ES-I3 (cell line): Measurements from ENCODE around the gene SPDYE2.
"Not testable (repeated sequence)": the region's sequence is repeated elsewhere in the genome, so short reads cannot be mapped to it uniquely, and the experiment has no call there.

Experiments used
- H3K36me3 ChIP-seq: 2 replicates; pipeline ENCODE4 v1.6.1; 2013; ENCODE audit warnings: mild to moderate bottlenecking, low read length, control low read depth, moderate library complexity; ENCODE audit not compliant: insufficient read depth
- H3K4me1 ChIP-seq: 2 replicates; pipeline ENCODE4 v1.6.1; 2013; ENCODE audit warnings: mild to moderate bottlenecking, control low read depth, low read length; ENCODE audit not compliant: insufficient read depth
- H3K9ac ChIP-seq: 2 replicates; pipeline ENCODE4 v1.6.1; 2013; ENCODE audit warnings: low read depth, mild to moderate bottlenecking, low read length, moderate library complexity
- H3K9me3 ChIP-seq: 2 replicates; pipeline ENCODE4 v1.6.1; 2013; ENCODE audit warnings: mild to moderate bottlenecking, low read length, moderate library complexity; ENCODE audit not compliant: control insufficient read depth, insufficient read depth

Gene SPDYE2, protein sequence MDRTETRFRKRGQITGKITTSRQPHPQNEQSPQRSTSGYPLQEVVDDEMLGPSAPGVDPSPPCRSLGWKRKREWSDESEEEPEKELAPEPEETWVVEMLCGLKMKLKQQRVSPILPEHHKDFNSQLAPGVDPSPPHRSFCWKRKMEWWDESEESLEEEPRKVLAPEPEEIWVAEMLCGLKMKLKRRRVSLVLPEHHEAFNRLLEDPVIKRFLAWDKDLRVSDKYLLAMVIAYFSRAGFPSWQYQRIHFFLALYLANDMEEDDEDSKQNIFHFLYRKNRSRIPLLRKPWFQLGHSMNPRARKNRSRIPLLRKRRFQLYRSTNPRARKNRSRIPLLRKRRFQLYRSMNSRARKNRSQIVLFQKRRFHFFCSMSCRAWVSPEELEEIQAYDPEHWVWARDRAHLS

DNA sequence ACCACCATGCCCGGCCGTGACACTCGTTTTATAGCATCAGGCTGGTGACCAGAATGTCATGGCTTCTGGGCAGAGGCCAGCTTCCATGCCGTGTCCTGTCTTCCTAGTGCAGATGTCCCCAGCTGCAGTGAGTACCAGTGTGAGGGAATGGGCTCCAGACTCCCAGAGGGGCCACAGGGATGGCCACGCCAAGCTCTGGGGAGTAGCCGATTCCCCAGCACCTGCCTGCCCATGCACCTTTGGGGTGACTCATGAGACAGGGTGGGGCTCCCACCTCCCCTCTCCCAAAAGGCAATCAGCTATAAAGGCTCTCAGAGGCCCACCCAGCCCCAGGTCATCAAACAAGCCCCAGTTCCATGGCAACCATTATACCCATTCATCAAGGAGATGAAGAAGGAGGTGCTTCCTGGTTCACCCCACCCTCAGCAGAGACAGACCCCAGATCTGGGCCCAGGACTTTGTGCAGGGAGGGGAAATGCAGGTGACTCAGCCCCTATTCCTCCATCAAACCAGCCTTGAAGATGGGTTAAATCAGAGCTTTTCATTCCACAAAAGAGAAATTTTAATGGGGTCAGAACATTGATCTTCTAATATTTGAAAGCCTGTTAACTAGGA lies at the start of gene SPDYE2:
SPDYE2 (plus strand) TSS at position 419 of the 615 bp plus-strand sequence. CDS start 2,030 bp downstream, outside the sequence.
- not testable (repeated sequence) for H3K9ac ChIP-seq, H3K9me3 ChIP-seq, H3K4me1 ChIP-seq, H3K36me3 ChIP-seq

DNA sequence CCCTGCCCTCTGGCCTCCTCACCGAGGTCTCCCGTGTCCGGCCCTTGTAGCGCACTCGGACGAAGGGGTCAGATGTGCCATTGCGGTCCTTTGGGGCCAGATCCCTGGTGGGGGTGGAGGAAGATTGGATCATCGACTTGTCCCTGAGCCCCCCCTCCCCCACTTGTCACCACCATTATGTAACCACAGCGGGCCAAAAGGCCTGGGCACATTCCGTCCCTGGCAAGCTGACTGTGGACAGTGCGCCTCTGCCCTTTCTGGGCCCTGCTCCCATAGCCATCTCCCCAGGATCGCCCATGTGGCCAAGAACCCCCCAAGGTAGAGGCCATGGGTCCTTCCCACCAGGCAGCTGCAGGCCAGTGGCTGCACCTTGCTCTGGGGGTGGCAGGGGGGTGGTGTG lies 47.9 kb upstream of the SPDYE2 start:
- H3K36me3 ChIP-seq, H3K4me1 ChIP-seq, H3K9me3 ChIP-seq, H3K9ac ChIP-seq: not testable (repeated sequence)

DNA sequence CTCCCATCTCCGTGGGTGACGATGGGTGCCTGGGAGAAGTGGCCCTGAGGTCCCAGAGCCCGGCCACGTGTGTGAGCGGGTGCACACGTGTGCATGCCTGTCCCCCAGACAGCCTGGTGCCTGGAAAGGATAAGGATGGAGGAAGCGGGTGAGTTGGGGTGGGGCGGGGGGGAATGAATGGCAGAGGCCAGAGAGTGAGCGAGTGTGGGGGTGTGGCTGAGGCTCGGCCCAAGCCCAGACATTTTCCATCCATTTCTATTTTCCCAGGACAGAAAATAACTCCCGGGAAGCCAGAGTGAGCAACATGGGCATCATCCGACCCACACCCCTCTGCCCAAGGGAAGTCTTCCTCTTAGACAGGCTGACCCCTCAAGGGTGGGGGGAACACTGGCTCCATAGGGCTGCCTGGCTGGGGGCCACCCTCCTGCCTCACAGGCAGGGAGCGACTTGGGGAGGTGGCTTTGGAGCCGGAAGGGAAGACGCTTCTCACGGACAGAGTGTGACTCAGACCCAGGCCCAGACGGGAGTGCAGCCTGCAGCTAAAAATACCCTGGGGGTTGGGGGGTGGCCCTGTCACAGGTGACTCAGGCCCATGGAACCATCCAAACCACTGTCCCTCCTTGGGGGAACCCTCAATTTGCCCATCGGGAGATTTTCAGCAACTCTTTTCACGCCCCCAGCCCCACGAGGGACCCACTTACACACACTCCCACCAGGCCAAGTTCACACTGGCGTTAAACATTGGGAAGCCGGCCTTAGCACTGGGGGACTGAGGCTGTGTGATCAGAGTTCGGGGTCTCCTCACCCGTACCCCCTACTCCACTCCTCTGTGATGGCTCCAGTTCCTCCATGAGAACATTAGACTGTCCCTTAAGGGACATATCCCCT lies 45.5 kb upstream of the SPDYE2 start:
- not testable (repeated sequence) for H3K9me3 ChIP-seq, H3K36me3 ChIP-seq, H3K9ac ChIP-seq, H3K4me1 ChIP-seq

DNA sequence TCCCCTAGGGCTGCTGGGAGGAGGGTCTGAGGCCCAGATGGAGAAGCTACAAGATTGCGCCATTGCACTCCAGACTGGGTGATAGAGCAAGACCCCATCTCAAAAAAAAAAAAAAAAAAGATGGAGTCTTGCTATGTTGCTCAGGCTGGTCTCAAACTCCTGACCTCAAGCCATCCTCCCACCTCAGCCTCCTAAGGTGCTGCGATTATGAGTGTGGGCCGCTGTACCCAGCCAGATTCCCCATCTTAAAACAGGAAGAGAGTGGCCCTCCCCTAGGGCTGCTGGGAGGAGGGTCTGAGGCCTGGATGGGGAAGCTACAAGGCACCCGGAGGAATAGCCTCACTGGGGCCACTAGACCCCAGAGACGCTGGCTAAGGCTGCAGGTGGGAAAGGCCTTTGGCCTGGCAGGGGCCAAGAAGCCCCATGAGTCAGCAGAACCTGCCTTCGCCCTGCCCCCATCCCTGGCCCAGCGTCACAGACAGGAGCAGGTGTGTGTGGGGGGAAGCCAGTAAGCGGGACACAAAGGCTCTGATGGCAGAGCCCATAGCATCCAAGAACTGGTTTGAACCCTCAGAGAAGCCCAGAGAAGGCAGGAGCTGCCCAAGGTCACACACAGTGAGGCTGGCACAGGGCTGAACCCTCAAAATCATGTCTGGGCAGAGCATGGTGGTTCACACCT lies 43.5 kb upstream of the SPDYE2 start:
- not testable (repeated sequence) for H3K9ac ChIP-seq, H3K36me3 ChIP-seq, H3K9me3 ChIP-seq, H3K4me1 ChIP-seq

DNA sequence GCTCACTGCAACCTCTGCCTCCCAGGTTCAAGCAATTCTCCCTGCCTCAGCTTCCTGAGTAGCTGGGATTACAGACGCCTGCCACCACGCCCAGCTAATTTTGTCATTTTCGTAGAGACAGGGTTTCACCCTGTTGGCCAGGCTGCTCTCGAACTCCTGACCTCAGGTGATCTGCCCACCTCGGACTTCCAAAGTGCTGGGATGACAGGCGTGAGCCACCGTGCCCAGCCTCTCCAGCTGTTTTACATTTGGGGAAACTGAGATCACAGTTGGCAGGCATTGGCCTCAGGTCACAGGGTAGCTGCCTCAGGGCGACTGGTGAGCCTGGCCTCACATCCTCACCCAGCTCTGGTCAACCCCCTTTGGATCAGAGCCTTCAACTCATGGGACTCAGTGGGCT lies 40.5 kb upstream of the SPDYE2 start:
- not testable (repeated sequence) for H3K9me3 ChIP-seq, H3K9ac ChIP-seq, H3K4me1 ChIP-seq, H3K36me3 ChIP-seq

DNA sequence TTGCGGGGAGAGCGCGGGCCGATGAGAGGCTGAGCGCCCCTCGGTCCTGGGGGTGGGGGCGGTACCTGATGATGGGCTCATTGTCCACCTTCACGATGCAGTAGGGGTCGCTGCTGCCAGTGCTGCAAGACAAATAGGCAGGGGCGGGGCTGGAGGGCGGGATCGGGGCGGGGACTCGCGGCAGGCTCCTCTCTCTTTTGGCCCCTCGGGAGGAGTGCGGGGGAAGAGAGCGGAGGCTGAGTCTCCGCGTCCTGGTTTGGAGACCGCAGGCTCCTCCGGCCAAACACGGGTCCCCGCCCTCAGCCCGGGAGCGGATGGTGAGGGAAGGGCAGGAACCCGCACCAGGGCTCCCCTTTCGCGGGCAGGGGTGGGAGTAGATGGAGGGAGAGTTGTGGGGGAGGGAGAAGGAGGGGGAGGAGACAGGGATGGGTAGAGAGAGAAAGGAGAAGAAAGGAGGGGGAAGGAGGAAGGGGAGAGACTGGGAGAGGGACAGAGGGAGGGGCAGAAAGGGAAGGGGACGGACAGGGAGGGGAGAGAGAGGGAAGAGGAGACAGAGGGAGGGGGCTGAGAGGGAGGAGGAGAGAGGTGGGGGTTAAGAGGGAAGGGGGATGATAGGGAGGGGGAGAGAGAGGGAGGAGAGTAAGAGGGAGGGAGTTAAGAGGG lies 39.0 kb upstream of the SPDYE2 start:
- not testable (repeated sequence) for H3K9ac ChIP-seq, H3K36me3 ChIP-seq, H3K9me3 ChIP-seq, H3K4me1 ChIP-seq

DNA sequence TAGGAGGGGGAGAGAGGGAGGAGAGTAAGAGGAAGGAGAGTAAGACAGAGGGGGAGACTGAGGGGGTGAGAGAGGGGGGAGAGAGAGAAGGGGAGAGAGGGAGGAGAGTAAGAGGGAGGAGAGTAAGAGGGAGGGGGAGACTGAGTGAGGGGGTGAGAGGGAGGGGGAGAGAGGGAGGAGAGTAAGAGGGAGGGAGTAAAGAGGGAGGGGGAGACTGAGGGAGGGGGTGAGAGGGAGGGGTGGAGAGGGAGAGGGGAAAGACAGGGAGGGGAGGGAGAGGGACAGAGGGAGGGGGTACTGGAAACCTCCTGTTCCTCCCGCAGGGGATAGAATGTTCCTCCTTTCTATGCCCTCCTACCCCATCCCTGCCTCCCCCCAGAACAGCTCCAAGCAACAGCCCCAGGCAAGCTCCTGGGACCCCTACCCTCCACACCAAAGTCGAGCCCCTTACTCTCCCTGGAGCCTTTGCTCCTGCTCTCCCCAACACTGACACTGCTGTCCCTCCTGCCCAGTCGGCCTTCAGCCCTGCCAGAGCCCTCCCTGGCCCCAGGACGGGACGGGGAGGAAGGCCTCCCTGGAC lies 38.3 kb upstream of the SPDYE2 start:
- not testable (repeated sequence) for H3K9me3 ChIP-seq, H3K36me3 ChIP-seq, H3K9ac ChIP-seq, H3K4me1 ChIP-seq

DNA sequence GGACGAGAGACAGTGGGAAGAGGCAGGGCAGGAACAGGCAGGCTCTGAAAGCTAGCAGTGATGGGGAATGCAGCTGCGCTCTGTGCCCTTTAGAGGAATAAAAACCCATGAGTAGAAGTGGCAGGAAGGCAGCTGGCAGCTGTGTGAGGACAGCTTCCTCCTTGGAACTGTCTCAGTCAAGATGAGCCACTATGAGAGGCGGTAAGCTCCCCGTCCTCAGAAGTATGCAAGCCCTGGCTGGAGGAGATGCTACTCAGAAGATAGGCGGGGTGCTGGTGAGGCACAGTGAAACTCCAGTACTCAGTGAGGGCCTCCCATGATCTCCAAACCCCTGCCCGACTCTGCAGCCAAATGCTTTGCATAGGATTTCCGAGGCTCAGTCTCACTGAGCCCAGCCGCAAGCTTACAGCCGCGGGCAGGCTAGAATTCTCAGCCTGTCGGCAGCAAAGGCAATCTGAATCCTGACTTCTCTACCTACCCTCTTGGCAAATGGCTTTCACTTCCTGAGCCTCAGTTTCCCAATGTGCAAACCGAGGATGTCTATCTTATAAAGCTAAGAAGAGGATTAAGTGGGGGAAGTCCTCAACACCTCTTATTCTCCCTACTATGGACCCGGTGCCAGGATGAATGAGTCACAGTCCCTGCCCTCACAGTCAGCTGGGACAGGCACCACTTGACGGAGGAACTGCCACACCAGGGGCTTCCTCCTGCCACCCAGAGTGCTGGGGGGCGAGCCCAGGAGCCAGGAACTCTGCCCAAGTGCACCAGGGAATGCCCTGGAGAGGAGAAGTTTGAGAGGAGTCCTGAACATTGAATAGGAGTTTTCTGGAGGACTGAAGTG lies 35.9 kb upstream of the SPDYE2 start:
- H3K9ac ChIP-seq, H3K4me1 ChIP-seq, H3K36me3 ChIP-seq, H3K9me3 ChIP-seq: not testable (repeated sequence)

DNA sequence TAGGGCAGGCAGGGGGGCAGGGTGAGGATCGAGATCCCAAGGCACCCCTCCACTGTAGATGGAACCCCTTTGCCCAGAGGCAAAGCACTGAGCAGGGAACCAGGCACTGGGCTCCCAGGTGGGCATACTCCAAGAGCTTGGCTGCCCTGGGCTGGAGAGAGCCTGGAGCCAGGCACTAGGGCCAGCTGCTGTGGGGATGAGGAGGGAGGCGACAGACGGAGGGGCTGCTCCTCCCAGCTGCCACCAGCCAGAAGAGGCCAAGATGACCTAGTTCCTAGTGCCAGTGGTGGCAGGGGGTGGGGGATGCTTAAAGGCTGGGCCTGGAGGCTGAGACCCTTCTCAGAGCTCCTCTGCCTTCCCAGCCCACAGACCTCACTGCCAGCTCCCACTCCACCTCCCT lies 35.1 kb upstream of the SPDYE2 start:
- H3K9me3 ChIP-seq, H3K9ac ChIP-seq, H3K4me1 ChIP-seq, H3K36me3 ChIP-seq: not testable (repeated sequence)

DNA sequence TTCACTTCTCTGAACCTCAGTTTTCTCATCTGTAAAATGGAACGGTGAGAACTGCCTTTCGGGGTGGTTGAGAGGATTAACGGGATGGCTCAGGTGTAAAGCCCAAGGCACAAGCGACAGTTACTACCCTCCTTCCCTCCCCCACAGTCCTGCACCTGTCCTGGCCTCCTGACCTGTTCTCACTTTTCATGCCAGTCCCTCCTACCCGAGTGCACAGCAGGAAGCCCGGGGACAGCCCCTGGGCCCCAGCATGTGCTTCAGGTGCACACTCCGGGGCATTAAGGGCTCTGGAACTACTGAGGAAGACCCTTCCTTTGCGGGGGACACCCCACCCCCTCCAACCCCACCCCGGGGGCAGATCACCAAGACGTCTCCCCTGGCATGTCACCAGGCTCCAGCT lies 34.1 kb upstream of the SPDYE2 start:
- H3K36me3 ChIP-seq, H3K9ac ChIP-seq, H3K9me3 ChIP-seq, H3K4me1 ChIP-seq: not testable (repeated sequence)

DNA sequence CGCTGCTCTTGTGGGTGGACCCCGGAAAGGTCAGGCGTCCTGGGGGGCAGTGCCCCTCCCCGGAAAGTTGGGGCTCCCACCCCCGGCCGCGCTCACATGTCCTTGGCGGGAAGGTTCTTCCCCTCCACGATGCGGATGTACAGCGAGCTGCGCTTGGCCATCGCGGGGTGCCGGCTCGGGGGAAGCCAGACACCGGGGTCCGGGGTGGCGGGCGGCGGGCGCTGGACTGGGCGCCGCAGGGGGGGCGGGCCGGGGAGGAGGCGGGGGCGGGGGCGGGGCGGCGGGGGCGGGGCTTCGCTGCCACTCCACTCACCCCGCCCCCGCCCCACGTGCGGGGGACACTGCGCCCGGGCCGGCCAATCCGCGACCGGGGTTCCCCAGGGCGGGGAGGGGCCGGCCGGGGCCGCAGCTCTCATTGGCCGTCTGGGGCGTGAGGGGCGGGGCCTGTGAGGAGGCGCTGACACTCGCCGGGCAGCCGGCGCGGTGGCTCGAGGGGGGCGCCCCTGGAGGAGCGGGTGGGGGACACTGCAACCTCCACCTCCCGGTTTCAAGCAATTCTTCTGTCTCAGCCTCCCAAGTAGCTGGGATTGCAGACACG lies 33.4 kb upstream of the SPDYE2 start, which contains the start of gene RASA4B:
RASA4B (minus strand) TSS at position 228 of the 598 bp plus-strand sequence; CDS start at position 161, 67 bp downstream.
- H3K36me3 ChIP-seq, H3K9ac ChIP-seq, H3K4me1 ChIP-seq, H3K9me3 ChIP-seq: not testable (repeated sequence)

DNA sequence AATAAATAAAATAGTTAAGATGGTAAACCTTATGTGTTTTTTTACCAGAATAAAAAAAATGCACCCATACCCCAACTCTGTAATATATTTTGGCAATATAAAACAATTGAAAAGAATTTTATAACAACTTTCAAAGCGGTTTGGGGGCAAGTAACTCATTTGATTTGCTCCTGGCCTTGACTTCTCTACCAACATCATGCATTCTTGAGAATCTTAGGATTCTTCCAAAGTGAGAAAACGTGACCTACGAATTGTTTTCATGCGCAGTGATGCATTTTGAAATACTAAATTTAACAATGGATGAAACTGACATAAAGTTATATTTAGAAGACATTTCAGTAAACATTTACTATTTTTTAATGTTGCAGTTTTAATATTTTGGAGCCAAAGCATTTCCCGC lies 30.2 kb upstream of the SPDYE2 start:
- H3K9me3 ChIP-seq, H3K4me1 ChIP-seq, H3K36me3 ChIP-seq, H3K9ac ChIP-seq: not testable (repeated sequence)

DNA sequence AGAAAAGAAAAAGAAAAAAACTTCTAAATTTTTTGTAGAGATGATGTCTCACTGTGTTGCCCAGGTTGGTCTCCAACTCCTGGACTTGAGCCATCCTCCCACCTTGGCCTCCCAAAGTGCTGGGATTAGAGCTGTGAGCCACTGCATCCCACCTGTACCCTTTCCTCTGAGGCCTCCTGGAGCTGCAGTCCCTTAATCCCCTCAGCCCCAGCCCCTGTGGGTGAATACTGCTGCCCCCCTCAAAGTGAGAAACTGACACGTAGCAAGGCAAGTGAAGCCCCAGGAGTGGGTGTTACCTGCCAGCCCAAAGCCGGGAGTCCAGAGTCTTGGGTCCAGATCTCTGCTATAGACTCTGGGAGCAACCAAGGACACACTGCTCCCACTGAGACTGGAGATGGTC lies 26.2 kb upstream of the SPDYE2 start:
- H3K4me1 ChIP-seq, H3K9me3 ChIP-seq, H3K9ac ChIP-seq, H3K36me3 ChIP-seq: not testable (repeated sequence)
